ENCODE results near the gene ZCCHC3. TPM values are rescaled to one million over a fixed set of nuclear protein-coding genes. Genes with fewer than 3 reads are reported as not detected.
"Not testable (repeated sequence)": the region's sequence is repeated elsewhere in the genome, so short reads cannot be mapped to it uniquely, and the experiment has no call there.

Gene ZCCHC3
- 16.1 and 23.3 TPM in 2 replicates for total RNA-seq

- Histone ChIP-seq H3K4me3 (ENCODE audit: low read depth, low read length) (peak within 1 kb of the TSS; percentile 62), H3K36me3 (ENCODE audit: control insufficient read depth, insufficient read depth, low read length) (no peaks in the 10 kb centered on the region), H3K27me3 (ENCODE audit: control insufficient read depth, insufficient read depth, low read length) (no peaks in the 10 kb centered on the region)
- peak; percentile 51 for DNase-seq (ENCODE audit: low read depth)
- no peak for TF ChIP-seq CTCF (IDR thresholded peaks at IDR 0.05; ENCODE audit: insufficient read depth, low read length, poor library complexity, severe bottlenecking)
Measured at GRCh38 chr20:297098-297924, at the start of gene ZCCHC3. Gene ZCCHC3 (plus strand): TSS chr20:297570. CDS start chr20:297587, 17 bp downstream.

- DNase-seq (ENCODE audit: low read depth): no peak
- no peaks in the 10 kb centered on the region for H3K27me3 ChIP-seq (ENCODE audit: control insufficient read depth, insufficient read depth, low read length)
- no peak overlapping the region for H3K4me3 ChIP-seq (ENCODE audit: low read depth, low read length)
- no peaks in the 10 kb centered on the region for H3K36me3 ChIP-seq (ENCODE audit: control insufficient read depth, insufficient read depth, low read length)
- no peak for TF ChIP-seq CTCF (IDR thresholded peaks at IDR 0.05; ENCODE audit: insufficient read depth, low read length, poor library complexity, severe bottlenecking)
Measured at GRCh38 chr20:251354-251753, 46.0 kb upstream of the ZCCHC3 start.

GRCh38 chr20:252801-253200 is 44.6 kb upstream of the ZCCHC3 start:
- DNase-seq (ENCODE audit: low read depth): no peak

GRCh38 chr20:253447-253846 is 43.9 kb upstream of the ZCCHC3 start:
- DNase-seq (ENCODE audit: low read depth); H3K4me3 ChIP-seq (ENCODE audit: low read depth, low read length); H3K27me3 ChIP-seq (ENCODE audit: control insufficient read depth, insufficient read depth, low read length): not testable (repeated sequence)

More at GRCh38 chr20:252801-253200, 44.6 kb upstream of the ZCCHC3 start:
- Histone ChIP-seq H3K4me3 (ENCODE audit: low read depth, low read length) (no peak overlapping the region), H3K36me3 (ENCODE audit: control insufficient read depth, insufficient read depth, low read length) (no peaks in the 10 kb centered on the region), H3K27me3 (ENCODE audit: control insufficient read depth, insufficient read depth, low read length) (no peaks in the 10 kb centered on the region)
- no peak for TF ChIP-seq CTCF (IDR thresholded peaks at IDR 0.05; ENCODE audit: insufficient read depth, low read length, poor library complexity, severe bottlenecking)

GRCh38 chr20:257419-257818 is 40.0 kb upstream of the ZCCHC3 start, which contains the start of gene DEFB132:
Gene DEFB132 (plus strand): TSS chr20:257724. CDS start chr20:257779, 55 bp downstream.
- no peak for TF ChIP-seq CTCF (IDR thresholded peaks at IDR 0.05; ENCODE audit: insufficient read depth, low read length, poor library complexity, severe bottlenecking)
- H3K36me3 ChIP-seq (ENCODE audit: control insufficient read depth, insufficient read depth, low read length): no peaks in the 10 kb centered on the region

More at GRCh38 chr20:253447-253846, 43.9 kb upstream of the ZCCHC3 start:
- H3K36me3 ChIP-seq (ENCODE audit: control insufficient read depth, insufficient read depth, low read length): not testable (repeated sequence)

GRCh38 chr20:258269-258858 is 39.0 kb upstream of the ZCCHC3 start:
- TF ChIP-seq CTCF (IDR thresholded peaks at IDR 0.05; ENCODE audit: insufficient read depth, low read length, poor library complexity, severe bottlenecking): no peak
- Histone ChIP-seq H3K27me3 (ENCODE audit: control insufficient read depth, insufficient read depth, low read length) (peaks cover 2% of the 10 kb centered on the region), H3K36me3 (ENCODE audit: control insufficient read depth, insufficient read depth, low read length) (no peaks in the 10 kb centered on the region), H3K4me3 (ENCODE audit: low read depth, low read length) (no peak overlapping the region)
- DNase-seq (ENCODE audit: low read depth): no peak

More at GRCh38 chr20:257419-257818, 40.0 kb upstream of the ZCCHC3 start, which contains the start of gene DEFB132:
- Histone ChIP-seq H3K4me3 (ENCODE audit: low read depth, low read length) (no peak within 1 kb of the TSS), H3K27me3 (ENCODE audit: control insufficient read depth, insufficient read depth, low read length) (peaks cover 2% of the 10 kb centered on the region)
- DNase-seq (ENCODE audit: low read depth): no peak
